Measurements from ENCODE around the gene FBLIM1.

Gene FBLIM1

GRCh38 chr1:15748690-15749398 is 9.8 kb upstream of the FBLIM1 start:
- DNase-seq = no peak

- DNase-seq = no peak
Observed at GRCh38 chr1:15749399-15750291, 8.9 kb upstream of the FBLIM1 start.

GRCh38 chr1:15750924-15751323 is 7.7 kb upstream of the FBLIM1 start:
- DNase-seq = no peak

GRCh38 chr1:15751717-15752116 is 6.9 kb upstream of the FBLIM1 start:
- DNase-seq = no peak

GRCh38 chr1:15753776-15754175 is 4.8 kb upstream of the FBLIM1 start:
- DNase-seq = no peak

GRCh38 chr1:15755021-15755645 is 3.5 kb upstream of the FBLIM1 start:
- no peak for DNase-seq

- DNase-seq = no peak
Observed at GRCh38 chr1:15755646-15756040, 3.0 kb upstream of the FBLIM1 start.

- DNase-seq = peak; percentile 63 to 85
Observed at GRCh38 chr1:15756143-15757015, 2.2 kb upstream of the FBLIM1 start.

- no peak for DNase-seq
Observed at GRCh38 chr1:15757016-15757543, 1.5 kb upstream of the FBLIM1 start.

- peak in 1 of 2 experiments; percentile 20 for DNase-seq
Observed at GRCh38 chr1:15757575-15758342, 836 bp upstream of the FBLIM1 start.

- DNase-seq = peak in 1 of 2 experiments; percentile 49
Observed at GRCh38 chr1:15758953-15759661, 512 bp downstream of the FBLIM1 start.

- DNase-seq = no peak
Observed at GRCh38 chr1:15760520-15761211, 2.1 kb downstream of the FBLIM1 start.

- DNase-seq = no peak
Observed at GRCh38 chr1:15761366-15762128, 3.0 kb downstream of the FBLIM1 start.

- no peak for DNase-seq
Observed at GRCh38 chr1:15762546-15762945, 4.0 kb downstream of the FBLIM1 start.

GRCh38 chr1:15764269-15764764 is 5.7 kb downstream of the FBLIM1 start:
- no peak for DNase-seq

GRCh38 chr1:15764890-15765289 is 6.3 kb downstream of the FBLIM1 start:
- DNase-seq = no peak

GRCh38 chr1:15765495-15766194 is 7.0 kb downstream of the FBLIM1 start:
- DNase-seq = no peak

- no peak for DNase-seq
Observed at GRCh38 chr1:15767941-15768340, 9.3 kb downstream of the FBLIM1 start.

- no peak for DNase-seq
Observed at GRCh38 chr1:15768388-15768787, 9.8 kb downstream of the FBLIM1 start.
